Measurements from ENCODE around the gene ANO2. TPM values are rescaled to one million over a fixed set of nuclear protein-coding genes. Genes with fewer than 3 reads are reported as not detected.

Gene ANO2
- total and polyA plus RNA-seq, 4 donors = 0.03 to 0.25 (median 0.15) TPM

DNA sequence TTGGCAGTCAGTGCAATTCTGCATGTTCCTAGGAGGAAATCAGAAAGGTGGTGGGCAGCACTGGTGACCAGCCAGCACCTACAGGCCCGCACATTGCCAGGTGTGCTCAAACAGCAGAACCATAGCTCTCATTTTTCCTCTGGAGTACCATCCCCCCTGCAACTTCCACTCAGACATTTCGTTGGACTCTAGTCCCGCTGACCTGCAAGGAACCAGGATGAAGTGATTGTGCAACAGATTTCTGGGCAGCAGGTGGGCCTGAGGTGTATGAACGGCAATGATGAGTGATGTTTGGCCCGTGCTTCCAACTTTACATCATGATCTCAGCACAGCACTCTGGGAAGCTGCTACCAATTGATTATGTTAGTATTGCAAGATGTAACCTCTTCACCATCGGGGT is 383.2 kb downstream of the ANO2 start:
- no peak overlapping the region for H3K27ac ChIP-seq (ENCODE audit: low read depth in 1 of 2, low read length in 2 of 2)
- no peak overlapping the region for H3K9ac ChIP-seq (ENCODE audit: low read depth in 1 of 2, low read length in 2 of 2)
- H3K4me3 ChIP-seq (ENCODE audit: low read depth in 1 of 3, low read length in 3 of 3) = no peak overlapping the region
- H3K36me3 ChIP-seq (ENCODE audit: control insufficient read depth in 4 of 4, insufficient read depth in 3 of 4, low read depth in 1 of 4, low read length in 3 of 4) = no peaks in the 10 kb centered on the region
- DNase-seq (ENCODE audit: low spot score) = no peak
- H3K27me3 ChIP-seq (ENCODE audit: control insufficient read depth in 4 of 4, insufficient read depth in 4 of 4, low read length in 3 of 4) = peaks cover 0 to 2% (median 0%) of the 10 kb centered on the region in 4 donors
- TF ChIP-seq JUND (IDR thresholded peaks at IDR 0.05) (no peak), RAD21 (IDR thresholded peaks at IDR 0.05) (no peak), GABPA (IDR thresholded peaks at IDR 0.05 in 1 of 2, conservative IDR thresholded peaks at IDR 0.05 in 1 of 2) (no peak), EGR1 (IDR thresholded peaks at IDR 0.05; ENCODE audit: low read depth in 2 of 2) (no peak), HNF4G (IDR thresholded peaks at IDR 0.05) (no peak), TAF1 (conservative IDR thresholded peaks at IDR 0.05) (no peak), RXRA (IDR thresholded peaks at IDR 0.05) (no peak), FOXA2 (IDR thresholded peaks at IDR 0.05) (no peak), FOXA1 (IDR thresholded peaks at IDR 0.05) (no peak), SP1 (IDR thresholded peaks at IDR 0.05) (no peak), NR2F2 (IDR thresholded peaks at IDR 0.05) (no peak), YY1 (IDR thresholded peaks at IDR 0.05) (no peak), HNF4A (conservative IDR thresholded peaks at IDR 0.05) (no peak)
- TF ChIP-seq, protein P1, sequence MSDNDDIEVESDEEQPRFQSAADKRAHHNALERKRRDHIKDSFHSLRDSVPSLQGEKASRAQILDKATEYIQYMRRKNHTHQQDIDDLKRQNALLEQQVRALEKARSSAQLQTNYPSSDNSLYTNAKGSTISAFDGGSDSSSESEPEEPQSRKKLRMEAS (IDR thresholded peaks at IDR 0.05) = no peak
- TF ChIP-seq, protein P2, sequence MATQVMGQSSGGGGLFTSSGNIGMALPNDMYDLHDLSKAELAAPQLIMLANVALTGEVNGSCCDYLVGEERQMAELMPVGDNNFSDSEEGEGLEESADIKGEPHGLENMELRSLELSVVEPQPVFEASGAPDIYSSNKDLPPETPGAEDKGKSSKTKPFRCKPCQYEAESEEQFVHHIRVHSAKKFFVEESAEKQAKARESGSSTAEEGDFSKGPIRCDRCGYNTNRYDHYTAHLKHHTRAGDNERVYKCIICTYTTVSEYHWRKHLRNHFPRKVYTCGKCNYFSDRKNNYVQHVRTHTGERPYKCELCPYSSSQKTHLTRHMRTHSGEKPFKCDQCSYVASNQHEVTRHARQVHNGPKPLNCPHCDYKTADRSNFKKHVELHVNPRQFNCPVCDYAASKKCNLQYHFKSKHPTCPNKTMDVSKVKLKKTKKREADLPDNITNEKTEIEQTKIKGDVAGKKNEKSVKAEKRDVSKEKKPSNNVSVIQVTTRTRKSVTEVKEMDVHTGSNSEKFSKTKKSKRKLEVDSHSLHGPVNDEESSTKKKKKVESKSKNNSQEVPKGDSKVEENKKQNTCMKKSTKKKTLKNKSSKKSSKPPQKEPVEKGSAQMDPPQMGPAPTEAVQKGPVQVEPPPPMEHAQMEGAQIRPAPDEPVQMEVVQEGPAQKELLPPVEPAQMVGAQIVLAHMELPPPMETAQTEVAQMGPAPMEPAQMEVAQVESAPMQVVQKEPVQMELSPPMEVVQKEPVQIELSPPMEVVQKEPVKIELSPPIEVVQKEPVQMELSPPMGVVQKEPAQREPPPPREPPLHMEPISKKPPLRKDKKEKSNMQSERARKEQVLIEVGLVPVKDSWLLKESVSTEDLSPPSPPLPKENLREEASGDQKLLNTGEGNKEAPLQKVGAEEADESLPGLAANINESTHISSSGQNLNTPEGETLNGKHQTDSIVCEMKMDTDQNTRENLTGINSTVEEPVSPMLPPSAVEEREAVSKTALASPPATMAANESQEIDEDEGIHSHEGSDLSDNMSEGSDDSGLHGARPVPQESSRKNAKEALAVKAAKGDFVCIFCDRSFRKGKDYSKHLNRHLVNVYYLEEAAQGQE (IDR thresholded peaks at IDR 0.05) = no peak
- TF ChIP-seq, protein P3, sequence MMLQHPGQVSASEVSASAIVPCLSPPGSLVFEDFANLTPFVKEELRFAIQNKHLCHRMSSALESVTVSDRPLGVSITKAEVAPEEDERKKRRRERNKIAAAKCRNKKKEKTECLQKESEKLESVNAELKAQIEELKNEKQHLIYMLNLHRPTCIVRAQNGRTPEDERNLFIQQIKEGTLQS (IDR thresholded peaks at IDR 0.05) = no peak
- TF ChIP-seq, protein P4, sequence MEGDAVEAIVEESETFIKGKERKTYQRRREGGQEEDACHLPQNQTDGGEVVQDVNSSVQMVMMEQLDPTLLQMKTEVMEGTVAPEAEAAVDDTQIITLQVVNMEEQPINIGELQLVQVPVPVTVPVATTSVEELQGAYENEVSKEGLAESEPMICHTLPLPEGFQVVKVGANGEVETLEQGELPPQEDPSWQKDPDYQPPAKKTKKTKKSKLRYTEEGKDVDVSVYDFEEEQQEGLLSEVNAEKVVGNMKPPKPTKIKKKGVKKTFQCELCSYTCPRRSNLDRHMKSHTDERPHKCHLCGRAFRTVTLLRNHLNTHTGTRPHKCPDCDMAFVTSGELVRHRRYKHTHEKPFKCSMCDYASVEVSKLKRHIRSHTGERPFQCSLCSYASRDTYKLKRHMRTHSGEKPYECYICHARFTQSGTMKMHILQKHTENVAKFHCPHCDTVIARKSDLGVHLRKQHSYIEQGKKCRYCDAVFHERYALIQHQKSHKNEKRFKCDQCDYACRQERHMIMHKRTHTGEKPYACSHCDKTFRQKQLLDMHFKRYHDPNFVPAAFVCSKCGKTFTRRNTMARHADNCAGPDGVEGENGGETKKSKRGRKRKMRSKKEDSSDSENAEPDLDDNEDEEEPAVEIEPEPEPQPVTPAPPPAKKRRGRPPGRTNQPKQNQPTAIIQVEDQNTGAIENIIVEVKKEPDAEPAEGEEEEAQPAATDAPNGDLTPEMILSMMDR (IDR thresholded peaks at IDR 0.05; ENCODE audit: low read depth, low read length, missing input control) = no peak
- TF ChIP-seq, protein P5, sequence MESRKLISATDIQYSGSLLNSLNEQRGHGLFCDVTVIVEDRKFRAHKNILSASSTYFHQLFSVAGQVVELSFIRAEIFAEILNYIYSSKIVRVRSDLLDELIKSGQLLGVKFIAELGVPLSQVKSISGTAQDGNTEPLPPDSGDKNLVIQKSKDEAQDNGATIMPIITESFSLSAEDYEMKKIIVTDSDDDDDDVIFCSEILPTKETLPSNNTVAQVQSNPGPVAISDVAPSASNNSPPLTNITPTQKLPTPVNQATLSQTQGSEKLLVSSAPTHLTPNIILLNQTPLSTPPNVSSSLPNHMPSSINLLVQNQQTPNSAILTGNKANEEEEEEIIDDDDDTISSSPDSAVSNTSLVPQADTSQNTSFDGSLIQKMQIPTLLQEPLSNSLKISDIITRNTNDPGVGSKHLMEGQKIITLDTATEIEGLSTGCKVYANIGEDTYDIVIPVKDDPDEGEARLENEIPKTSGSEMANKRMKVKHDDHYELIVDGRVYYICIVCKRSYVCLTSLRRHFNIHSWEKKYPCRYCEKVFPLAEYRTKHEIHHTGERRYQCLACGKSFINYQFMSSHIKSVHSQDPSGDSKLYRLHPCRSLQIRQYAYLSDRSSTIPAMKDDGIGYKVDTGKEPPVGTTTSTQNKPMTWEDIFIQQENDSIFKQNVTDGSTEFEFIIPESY (IDR thresholded peaks at IDR 0.05) = no peak
- no peaks in the 10 kb centered on the region for H3K9me3 ChIP-seq (ENCODE audit: control insufficient read depth in 4 of 4, low read length in 3 of 4)
- no peaks in the 10 kb centered on the region for H3K4me1 ChIP-seq (ENCODE audit: control insufficient read depth in 4 of 4, insufficient read depth in 4 of 4, low read length in 3 of 4)
- WGBS = 54% methylated on average over 6 of the region's 6 CpGs

Measured in liver (tissue), 9 donors.